Measurements from ENCODE around the gene OR10W1.

Gene OR10W1

GRCh38 chr11:58268142-58268541 lies at the start of gene OR10W1:
Gene OR10W1 (minus strand): TSS chr11:58268260. CDS start chr11:58267858, 402 bp downstream.
- no peak for DNase-seq

- no peak for DNase-seq
Measured at GRCh38 chr11:58316142-58316541, 48.1 kb upstream of the OR10W1 start.

GRCh38 chr11:58301576-58301975 lies 33.5 kb upstream of the OR10W1 start:
- no peak for DNase-seq

- DNase-seq, result no peak
Measured at GRCh38 chr11:58292017-58292416, 24.0 kb upstream of the OR10W1 start.

- no peak for DNase-seq
Measured at GRCh38 chr11:58289266-58289665, 21.2 kb upstream of the OR10W1 start.

GRCh38 chr11:58286249-58286648 lies 18.2 kb upstream of the OR10W1 start:
- DNase-seq, result peak; percentile 40

- no peak for DNase-seq
Measured at GRCh38 chr11:58285483-58286040, 17.5 kb upstream of the OR10W1 start.

- DNase-seq, result no peak
Measured at GRCh38 chr11:58276151-58276550, 8.1 kb upstream of the OR10W1 start.

- no peak for DNase-seq
Measured at GRCh38 chr11:58275002-58275401, 6.9 kb upstream of the OR10W1 start.

- DNase-seq, result no peak
Measured at GRCh38 chr11:58259983-58260382, 8.1 kb downstream of the OR10W1 start.

GRCh38 chr11:58254936-58255335 lies 13.1 kb downstream of the OR10W1 start:
- DNase-seq, result no peak

GRCh38 chr11:58243954-58244353 lies 24.1 kb downstream of the OR10W1 start:
- no peak for DNase-seq

- DNase-seq, result no peak
Measured at GRCh38 chr11:58227956-58228615, 40.0 kb downstream of the OR10W1 start.

- no peak for DNase-seq
Measured at GRCh38 chr11:58222721-58223120, 45.3 kb downstream of the OR10W1 start.

Measured in MV-4-11 (cell line).